WERI-Rb-1 (cell line): Measurements from ENCODE around the gene SETX.
A peak's percentile ranks its signal among the peaks of the same experiment; 100 is the strongest.

Experiments used
- DNase-seq: peaks from one replicate; pipeline ENCODE4 v3.0.0-alpha.2; 2020
- H3K27ac ChIP-seq: fragments of 250-450 bp; sonication (Bioruptor Pico); 2 replicates; pipeline ENCODE4 v1.5.1; 2020; ENCODE audit warnings: mild to moderate bottlenecking, moderate library complexity
- H3K27me3 ChIP-seq: fragments of 250-450 bp; sonication (Bioruptor Pico); 2 replicates; pipeline ENCODE4 v1.5.1; 2021; ENCODE audit warnings: mild to moderate bottlenecking, low read depth, moderate library complexity; ENCODE audit not compliant: insufficient read depth, severe bottlenecking
- H3K36me3 ChIP-seq: fragments of 250-450 bp; sonication (Bioruptor Pico); 2 replicates; pipeline ENCODE4 v1.5.1; 2020; ENCODE audit warnings: mild to moderate bottlenecking, moderate library complexity
- H3K4me3 ChIP-seq: 2 replicates; pipeline ENCODE4 v1.5.1; 2011; ENCODE audit warnings: low read depth, mild to moderate bottlenecking, control low read depth, low read length
- H3K9me3 ChIP-seq: fragments of 250-450 bp; sonication (Bioruptor Pico); 2 replicates; pipeline ENCODE4 v1.5.1; 2021; ENCODE audit warnings: mild to moderate bottlenecking, moderate library complexity; ENCODE audit not compliant: severe bottlenecking
- TF ChIP-seq, protein P1 (sequence below): IDR thresholded peaks from 2 replicates; pipeline ENCODE4 v1.5.1; 2011; ENCODE audit warnings: low read depth, mild to moderate bottlenecking, control low read depth, inconsistent platforms, low read length

The SETX gene

DNA sequence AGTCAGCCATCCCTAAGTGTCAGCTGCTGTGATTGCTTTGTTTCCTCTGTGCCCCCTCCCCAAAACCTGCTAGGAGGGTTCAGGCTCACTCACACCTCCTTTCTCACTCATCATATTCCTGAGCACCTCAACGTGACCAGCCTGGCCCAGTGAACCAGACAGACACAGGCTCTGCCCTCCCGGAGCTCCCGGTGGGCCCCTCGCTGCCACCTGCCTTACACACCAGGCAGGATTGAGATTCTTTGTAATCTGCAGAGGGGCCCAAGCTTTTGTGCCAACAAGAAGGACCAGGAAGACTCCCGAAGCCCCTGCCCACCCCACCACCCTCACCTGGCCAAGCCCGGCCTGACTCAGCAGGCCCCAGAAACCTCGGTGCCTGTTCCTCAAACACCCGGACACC, 105.1 kb downstream of the SETX start:
- H3K9me3 ChIP-seq = peaks cover 18% of the 10 kb centered on the region
- H3K27me3 ChIP-seq = no peaks in the 10 kb centered on the region
- TF ChIP-seq, protein P1, sequence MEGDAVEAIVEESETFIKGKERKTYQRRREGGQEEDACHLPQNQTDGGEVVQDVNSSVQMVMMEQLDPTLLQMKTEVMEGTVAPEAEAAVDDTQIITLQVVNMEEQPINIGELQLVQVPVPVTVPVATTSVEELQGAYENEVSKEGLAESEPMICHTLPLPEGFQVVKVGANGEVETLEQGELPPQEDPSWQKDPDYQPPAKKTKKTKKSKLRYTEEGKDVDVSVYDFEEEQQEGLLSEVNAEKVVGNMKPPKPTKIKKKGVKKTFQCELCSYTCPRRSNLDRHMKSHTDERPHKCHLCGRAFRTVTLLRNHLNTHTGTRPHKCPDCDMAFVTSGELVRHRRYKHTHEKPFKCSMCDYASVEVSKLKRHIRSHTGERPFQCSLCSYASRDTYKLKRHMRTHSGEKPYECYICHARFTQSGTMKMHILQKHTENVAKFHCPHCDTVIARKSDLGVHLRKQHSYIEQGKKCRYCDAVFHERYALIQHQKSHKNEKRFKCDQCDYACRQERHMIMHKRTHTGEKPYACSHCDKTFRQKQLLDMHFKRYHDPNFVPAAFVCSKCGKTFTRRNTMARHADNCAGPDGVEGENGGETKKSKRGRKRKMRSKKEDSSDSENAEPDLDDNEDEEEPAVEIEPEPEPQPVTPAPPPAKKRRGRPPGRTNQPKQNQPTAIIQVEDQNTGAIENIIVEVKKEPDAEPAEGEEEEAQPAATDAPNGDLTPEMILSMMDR = no peak
- H3K27ac ChIP-seq = no peak overlapping the region
- DNase-seq = peak; percentile 6
- H3K4me3 ChIP-seq = no peak overlapping the region
- no peaks in the 10 kb centered on the region for H3K36me3 ChIP-seq

DNA sequence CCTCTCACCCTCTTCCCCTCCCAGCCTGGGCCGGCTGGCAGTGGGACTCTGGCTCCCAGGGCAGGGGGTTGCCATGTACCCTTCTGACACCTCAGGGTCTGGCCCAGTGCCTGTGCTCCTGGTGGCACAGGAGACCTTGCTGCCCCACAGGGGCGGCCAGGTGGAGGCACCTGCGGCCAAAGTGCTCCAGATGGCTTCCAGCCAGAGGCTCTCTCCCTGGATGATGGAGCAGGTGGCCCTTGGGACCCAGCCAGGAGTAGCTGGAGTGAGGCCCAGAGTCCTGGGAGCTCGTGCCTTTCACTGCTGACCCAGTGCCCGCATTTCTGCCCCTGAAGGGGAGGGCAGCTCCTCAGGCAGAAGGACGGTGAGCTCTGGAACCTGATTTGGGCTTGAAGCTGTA, 105.7 kb downstream of the SETX start:
- Histone ChIP-seq H3K27me3 (no peaks in the 10 kb centered on the region), H3K36me3 (no peaks in the 10 kb centered on the region), H3K4me3 (no peak overlapping the region), H3K9me3 (peaks cover 18% of the 10 kb centered on the region), H3K27ac (no peak overlapping the region)
- TF ChIP-seq, protein P1 = no peak
- peak; percentile 6 for DNase-seq

DNA sequence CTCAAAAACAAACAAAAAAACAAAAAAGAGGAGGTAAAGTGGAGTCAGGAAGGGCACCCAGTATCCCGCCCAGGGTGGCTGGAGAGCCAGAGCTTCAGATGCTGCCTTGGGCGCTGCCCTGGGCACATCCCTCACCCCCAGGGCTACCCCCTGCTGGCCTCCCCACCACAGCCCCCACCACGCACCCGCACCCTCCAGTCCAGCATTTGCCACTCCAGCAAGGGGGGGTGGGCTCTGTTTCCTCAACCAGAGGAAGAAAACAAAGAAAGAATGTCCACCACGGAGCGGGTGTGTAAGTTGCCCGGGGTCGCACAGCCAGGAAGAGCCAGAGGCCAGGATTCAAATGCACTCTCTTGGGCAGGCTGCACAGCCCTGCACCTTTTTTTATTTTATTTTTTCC, 106.8 kb downstream of the SETX start:
- no peak overlapping the region for H3K4me3 ChIP-seq
- no peak for DNase-seq
- no peaks in the 10 kb centered on the region for H3K27me3 ChIP-seq
- H3K36me3 ChIP-seq = no peaks in the 10 kb centered on the region
- peaks cover 18% of the 10 kb centered on the region for H3K9me3 ChIP-seq
- H3K27ac ChIP-seq = no peak overlapping the region
- TF ChIP-seq, protein P1 = no peak

DNA sequence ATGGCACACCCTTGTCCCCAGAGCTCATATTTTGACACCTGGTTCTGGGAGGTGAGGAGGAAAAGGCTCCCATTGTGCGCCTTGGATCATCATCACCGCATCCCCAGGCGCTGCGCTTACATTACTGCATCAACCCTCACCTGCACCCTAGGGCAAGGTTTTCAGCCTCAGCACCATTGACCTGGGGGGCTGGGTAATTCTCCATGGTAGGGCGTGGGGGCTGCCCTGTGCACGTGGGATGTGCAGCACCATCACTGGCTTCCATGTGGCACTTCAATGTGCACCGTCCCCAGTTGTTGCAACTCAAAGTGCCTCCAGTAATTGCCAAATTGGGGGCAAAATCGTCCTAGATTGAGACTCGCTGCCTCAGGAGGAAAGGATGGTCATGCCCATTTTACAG, 109.3 kb downstream of the SETX start:
- no peak for DNase-seq
- Histone ChIP-seq H3K4me3 (no peak overlapping the region), H3K36me3 (no peaks in the 10 kb centered on the region), H3K9me3 (no peaks in the 10 kb centered on the region), H3K27me3 (no peaks in the 10 kb centered on the region), H3K27ac (no peak overlapping the region)
- TF ChIP-seq, protein P1 = no peak

DNA sequence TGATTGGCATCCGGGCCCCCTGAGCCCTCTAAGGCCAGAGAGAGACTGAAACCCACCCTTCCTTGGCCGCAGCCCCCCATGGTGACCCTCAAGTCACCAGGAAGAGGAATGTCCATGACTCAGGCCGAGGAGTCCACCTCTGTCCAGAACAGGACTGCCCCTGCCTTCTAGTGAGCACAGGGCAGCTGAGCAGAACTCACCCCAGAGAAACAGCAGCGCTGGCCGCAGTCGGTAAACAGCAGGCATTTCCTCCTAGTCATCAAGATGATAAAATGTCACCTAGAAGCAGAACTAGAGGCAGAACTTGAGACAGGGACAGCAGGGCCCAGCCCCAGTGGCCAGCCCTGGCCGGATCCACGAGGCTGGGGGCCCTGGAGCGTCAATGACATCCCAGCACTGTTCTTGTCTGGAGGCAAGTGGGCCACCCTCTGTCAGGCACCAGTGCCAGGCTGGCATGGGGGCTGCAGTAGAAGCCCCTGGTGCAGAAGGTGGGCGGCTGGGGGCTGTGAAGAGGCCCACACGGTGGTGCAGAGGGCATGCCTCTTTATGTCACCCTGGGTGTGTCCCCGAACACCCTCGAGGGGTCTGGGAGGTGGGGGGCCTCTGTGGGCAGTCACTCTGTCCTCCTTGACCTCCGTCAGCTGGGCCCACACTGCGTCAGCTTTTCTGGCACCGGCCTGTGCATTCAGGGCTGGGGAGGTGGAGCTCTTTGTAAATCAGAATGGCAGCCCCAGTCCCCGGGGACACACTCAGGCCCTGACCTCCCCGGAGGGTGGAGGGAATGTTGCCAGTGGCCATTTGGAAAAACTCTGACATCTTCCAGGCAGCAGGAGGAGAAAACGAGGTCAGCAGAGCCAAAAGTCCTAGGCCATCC, 110.0 kb downstream of the SETX start:
- H3K27me3 ChIP-seq = no peaks in the 10 kb centered on the region
- no peaks in the 10 kb centered on the region for H3K9me3 ChIP-seq
- no peak for DNase-seq
- no peak overlapping the region for H3K4me3 ChIP-seq
- TF ChIP-seq, protein P1 = no peak
- no peak overlapping the region for H3K27ac ChIP-seq
- H3K36me3 ChIP-seq = no peaks in the 10 kb centered on the region
